Measurements from ENCODE around the gene VPS37D.

GRCh38 chr7:73668886-73669230 lies 1.2 kb downstream of the VPS37D start:
- TF ChIP-seq ZNF121 (tag by site-specific recombination; IDR thresholded peaks at IDR 0.05) (no peak), PBX3 (CRISPR knock-in tag; IDR thresholded peaks at IDR 0.05) (no peak), ZNF10 (tag by site-specific recombination; IDR thresholded peaks at IDR 0.05) (no peak), CTCF (tag by site-specific recombination; IDR thresholded peaks at IDR 0.05) (no peak), ZBTB17 (tag by site-specific recombination; IDR thresholded peaks at IDR 0.05) (no peak)

Measured in HEK293 (cell line).